Inflammatory macrophage treated with lipopolysaccharide for 4 hours (primary cell): Measurements from ENCODE around the gene SCRN1.
A peak's percentile ranks its signal among the peaks of the same experiment; 100 is the strongest.

ENCODE experiments used
- DNase-seq: peaks from one replicate; pipeline ENCODE4 v3.0.0-alpha.2; 2020

Gene SCRN1

GRCh38 chr7:29989257-29989995, at the start of gene SCRN1:
TSS of gene SCRN1 (minus strand) at chr7:29989801. CDS start at chr7:29969067, 20,734 bp downstream.
- peak; percentile 13 for DNase-seq

- DNase-seq = peak; percentile 47
Observed at GRCh38 chr7:30038196-30038980, 48.8 kb upstream of the SCRN1 start.

GRCh38 chr7:30036220-30036619, 46.6 kb upstream of the SCRN1 start:
- no peak for DNase-seq

- no peak for DNase-seq
Observed at GRCh38 chr7:30034501-30034900, 44.9 kb upstream of the SCRN1 start.

- DNase-seq = no peak
Observed at GRCh38 chr7:30032310-30033125, 42.9 kb upstream of the SCRN1 start.

GRCh38 chr7:30029696-30030095, 40.1 kb upstream of the SCRN1 start:
- DNase-seq = no peak

GRCh38 chr7:30028749-30029635, 39.4 kb upstream of the SCRN1 start:
- peak; percentile 62 for DNase-seq

GRCh38 chr7:30028216-30028748, 38.7 kb upstream of the SCRN1 start, which contains the start of gene PLEKHA8:
TSS of gene PLEKHA8 (plus strand) at chr7:30028412. CDS start at chr7:30028763, 351 bp downstream.
- peak; percentile 84 for DNase-seq

- DNase-seq = no peak
Observed at GRCh38 chr7:30027740-30028215, 38.2 kb upstream of the SCRN1 start.

- peak; percentile 65 for DNase-seq
Observed at GRCh38 chr7:30027065-30027456, 37.5 kb upstream of the SCRN1 start.

- DNase-seq = peak; percentile 99
Observed at GRCh38 chr7:30026229-30027064, 36.8 kb upstream of the SCRN1 start, which contains the start of gene FKBP14. TSS of gene FKBP14 (minus strand) at chr7:30026702. CDS start at chr7:30026508, 194 bp downstream.

- DNase-seq = no peak
Observed at GRCh38 chr7:30023524-30023923, 33.9 kb upstream of the SCRN1 start.

GRCh38 chr7:30022991-30023390, 33.4 kb upstream of the SCRN1 start:
- DNase-seq = no peak

GRCh38 chr7:30020535-30020934, 30.9 kb upstream of the SCRN1 start:
- no peak for DNase-seq

GRCh38 chr7:30019960-30020359, 30.4 kb upstream of the SCRN1 start:
- DNase-seq = no peak

GRCh38 chr7:30019387-30019786, 29.8 kb upstream of the SCRN1 start:
- no peak for DNase-seq

GRCh38 chr7:30018451-30018850, 28.9 kb upstream of the SCRN1 start:
- no peak for DNase-seq

- no peak for DNase-seq
Observed at GRCh38 chr7:30012757-30013156, 23.2 kb upstream of the SCRN1 start.

GRCh38 chr7:30010021-30010420, 20.4 kb upstream of the SCRN1 start:
- DNase-seq = no peak

GRCh38 chr7:30005464-30005863, 15.9 kb upstream of the SCRN1 start:
- DNase-seq = no peak

GRCh38 chr7:30003098-30003497, 13.5 kb upstream of the SCRN1 start:
- no peak for DNase-seq
